ENCODE measurements around the gene RAE1. TPM values are rescaled to one million over a fixed set of nuclear protein-coding genes. Genes with fewer than 3 reads are reported as not detected.

The RAE1 gene
- total RNA-seq, 2 donors from 2014 or later: 15.0 to 20.4 TPM

DNA sequence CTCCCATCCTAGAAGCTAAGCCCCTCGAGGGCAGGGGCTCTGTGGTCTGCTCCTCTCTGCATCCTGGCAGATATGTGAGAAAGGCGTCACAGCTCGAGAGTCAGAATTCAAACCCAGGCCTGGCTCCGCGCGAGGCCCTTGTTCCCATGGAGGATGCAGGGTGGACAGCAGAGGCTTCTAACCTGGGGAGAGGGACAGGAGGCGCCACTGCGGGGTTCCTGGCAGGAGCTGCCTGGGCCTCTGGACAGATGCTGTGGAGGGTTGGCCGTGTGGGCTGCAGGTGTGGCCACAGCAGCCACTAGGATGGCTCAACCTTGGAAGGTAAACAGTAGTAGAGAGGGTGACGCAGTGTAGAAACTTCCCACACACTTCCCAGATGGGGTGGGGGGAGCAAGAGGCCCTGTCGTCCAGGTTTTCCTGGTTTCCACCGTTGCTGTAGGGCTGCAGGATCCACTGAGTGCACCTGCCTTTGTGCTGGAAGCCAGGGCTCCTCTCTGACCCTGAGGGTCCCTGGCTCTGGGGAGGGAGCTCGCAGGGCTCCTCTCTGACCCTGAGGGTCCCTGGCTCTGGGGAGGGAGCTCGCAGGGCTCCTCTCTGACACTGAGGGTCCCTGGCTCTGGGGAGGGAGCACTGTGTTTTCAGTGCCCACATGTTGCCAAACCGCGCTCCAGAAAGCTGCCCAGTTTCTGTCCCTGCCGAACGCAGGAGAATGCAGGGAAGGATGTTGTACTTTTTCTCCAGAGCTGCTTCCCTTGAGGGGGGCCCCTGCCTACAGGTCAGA is 54.4 kb downstream of the RAE1 start:
- DNase-seq (ENCODE audit: low spot score): no peak
- Histone ChIP-seq H3K27ac (no peak overlapping the region), H3K27me3 (replicated peaks; ENCODE audit: insufficient read depth) (no peaks in the 10 kb centered on the region), H3K4me1 (ENCODE audit: control insufficient read depth in 1 of 2, low read depth in 2 of 2) (peaks cover 11 to 36% of the 10 kb centered on the region in 2 donors), H3K9me3 (no peaks in the 10 kb centered on the region), H3K36me3 (peaks cover 49% of the 10 kb centered on the region), H3K4me3 (no peak overlapping the region)
- ATAC-seq (ENCODE audit: insufficient number of reproducible peaks, low FRiP score, low read depth): no peak
- TF ChIP-seq, protein P1, sequence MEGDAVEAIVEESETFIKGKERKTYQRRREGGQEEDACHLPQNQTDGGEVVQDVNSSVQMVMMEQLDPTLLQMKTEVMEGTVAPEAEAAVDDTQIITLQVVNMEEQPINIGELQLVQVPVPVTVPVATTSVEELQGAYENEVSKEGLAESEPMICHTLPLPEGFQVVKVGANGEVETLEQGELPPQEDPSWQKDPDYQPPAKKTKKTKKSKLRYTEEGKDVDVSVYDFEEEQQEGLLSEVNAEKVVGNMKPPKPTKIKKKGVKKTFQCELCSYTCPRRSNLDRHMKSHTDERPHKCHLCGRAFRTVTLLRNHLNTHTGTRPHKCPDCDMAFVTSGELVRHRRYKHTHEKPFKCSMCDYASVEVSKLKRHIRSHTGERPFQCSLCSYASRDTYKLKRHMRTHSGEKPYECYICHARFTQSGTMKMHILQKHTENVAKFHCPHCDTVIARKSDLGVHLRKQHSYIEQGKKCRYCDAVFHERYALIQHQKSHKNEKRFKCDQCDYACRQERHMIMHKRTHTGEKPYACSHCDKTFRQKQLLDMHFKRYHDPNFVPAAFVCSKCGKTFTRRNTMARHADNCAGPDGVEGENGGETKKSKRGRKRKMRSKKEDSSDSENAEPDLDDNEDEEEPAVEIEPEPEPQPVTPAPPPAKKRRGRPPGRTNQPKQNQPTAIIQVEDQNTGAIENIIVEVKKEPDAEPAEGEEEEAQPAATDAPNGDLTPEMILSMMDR (IDR thresholded peaks at IDR 0.05): no peak

- no peaks in the 10 kb centered on the region for H3K9me3 ChIP-seq
- DNase-seq (ENCODE audit: low spot score): no peak
- ATAC-seq (ENCODE audit: insufficient number of reproducible peaks, low FRiP score, low read depth): no peak
- H3K27me3 ChIP-seq (replicated peaks; ENCODE audit: insufficient read depth): no peaks in the 10 kb centered on the region
- H3K36me3 ChIP-seq: peaks cover 28% of the 10 kb centered on the region
- H3K27ac ChIP-seq: peak overlapping the region in 1 of 2 donors; percentile 84
- TF ChIP-seq, protein P1 (IDR thresholded peaks at IDR 0.05): no peak
- no peak overlapping the region for H3K4me3 ChIP-seq
- peaks cover 11 to 23% of the 10 kb centered on the region in 2 donors for H3K4me1 ChIP-seq (ENCODE audit: control insufficient read depth in 1 of 2, low read depth in 2 of 2)
Observed at GRCh38 chr20:57407541-57407956, 56.5 kb downstream of the RAE1 start.

GRCh38 chr20:57408131-57408530 is 57.1 kb downstream of the RAE1 start:
- no peak for DNase-seq (ENCODE audit: low spot score)
- peak overlapping the region; percentile 76 to 84 for H3K27ac ChIP-seq
- no peak for ATAC-seq (ENCODE audit: insufficient number of reproducible peaks, low FRiP score, low read depth)
- peaks cover 11 to 23% of the 10 kb centered on the region in 2 donors for H3K4me1 ChIP-seq (ENCODE audit: control insufficient read depth in 1 of 2, low read depth in 2 of 2)
- H3K4me3 ChIP-seq: no peak overlapping the region
- peaks cover 23% of the 10 kb centered on the region for H3K36me3 ChIP-seq
- no peaks in the 10 kb centered on the region for H3K27me3 ChIP-seq (replicated peaks; ENCODE audit: insufficient read depth)
- TF ChIP-seq, protein P1 (IDR thresholded peaks at IDR 0.05): no peak
- H3K9me3 ChIP-seq: no peaks in the 10 kb centered on the region

GRCh38 chr20:57408536-57409233 is 57.6 kb downstream of the RAE1 start:
- TF ChIP-seq, protein P1 (IDR thresholded peaks at IDR 0.05): no peak
- DNase-seq (ENCODE audit: low spot score): no peak
- peaks cover 11 to 23% of the 10 kb centered on the region in 2 donors for H3K4me1 ChIP-seq (ENCODE audit: control insufficient read depth in 1 of 2, low read depth in 2 of 2)
- no peaks in the 10 kb centered on the region for H3K9me3 ChIP-seq
- peak overlapping the region; percentile 76 to 84 for H3K27ac ChIP-seq
- peak overlapping the region; percentile 52 for H3K4me3 ChIP-seq
- H3K27me3 ChIP-seq (replicated peaks; ENCODE audit: insufficient read depth): no peaks in the 10 kb centered on the region
- H3K36me3 ChIP-seq: peaks cover 18% of the 10 kb centered on the region
- no peak for ATAC-seq (ENCODE audit: insufficient number of reproducible peaks, low FRiP score, low read depth)

- TF ChIP-seq, protein P1 (IDR thresholded peaks at IDR 0.05): no peak
- H3K4me3 ChIP-seq: no peak overlapping the region
- no peak for DNase-seq (ENCODE audit: low spot score)
- peaks cover 14% of the 10 kb centered on the region for H3K36me3 ChIP-seq
- H3K27ac ChIP-seq: peak overlapping the region; percentile 76 to 84
- peaks cover 11 to 25% of the 10 kb centered on the region in 2 donors for H3K4me1 ChIP-seq (ENCODE audit: control insufficient read depth in 1 of 2, low read depth in 2 of 2)
- H3K27me3 ChIP-seq (replicated peaks; ENCODE audit: insufficient read depth): no peaks in the 10 kb centered on the region
- no peaks in the 10 kb centered on the region for H3K9me3 ChIP-seq
- no peak for ATAC-seq (ENCODE audit: insufficient number of reproducible peaks, low FRiP score, low read depth)
Observed at GRCh38 chr20:57409316-57409671, 58.2 kb downstream of the RAE1 start.
